GM18868 (cell line): ENCODE data around the gene PTPRG.

Source experiments
- ATAC-seq: cut with Tn5 transposase; IDR thresholded peaks from one replicate; pipeline ENCODE4 v1.9.1; 2021; ENCODE audit warnings: mild to moderate bottlenecking, moderate library complexity; ENCODE audit not compliant: unreplicated experiment

Gene PTPRG

DNA sequence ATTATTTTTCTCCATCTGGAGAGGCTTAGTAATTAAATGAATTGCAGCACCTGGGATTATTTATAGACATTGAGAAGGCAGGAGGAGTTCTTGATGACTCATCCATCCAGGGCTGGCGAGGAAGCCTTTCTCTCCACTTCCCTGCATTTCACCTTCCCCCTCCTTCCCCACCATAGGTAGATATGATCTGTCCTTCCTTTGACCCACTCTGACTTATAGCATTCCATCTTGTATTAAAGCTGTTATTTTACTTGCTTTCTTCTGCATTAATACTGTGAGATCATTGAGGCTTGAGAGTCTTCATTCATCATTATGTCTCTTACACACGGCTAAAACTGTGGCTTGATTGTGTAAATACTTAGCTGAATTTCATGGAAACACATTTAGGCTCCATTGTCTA is 523.2 kb downstream of the PTPRG start:
- no peak for ATAC-seq

DNA sequence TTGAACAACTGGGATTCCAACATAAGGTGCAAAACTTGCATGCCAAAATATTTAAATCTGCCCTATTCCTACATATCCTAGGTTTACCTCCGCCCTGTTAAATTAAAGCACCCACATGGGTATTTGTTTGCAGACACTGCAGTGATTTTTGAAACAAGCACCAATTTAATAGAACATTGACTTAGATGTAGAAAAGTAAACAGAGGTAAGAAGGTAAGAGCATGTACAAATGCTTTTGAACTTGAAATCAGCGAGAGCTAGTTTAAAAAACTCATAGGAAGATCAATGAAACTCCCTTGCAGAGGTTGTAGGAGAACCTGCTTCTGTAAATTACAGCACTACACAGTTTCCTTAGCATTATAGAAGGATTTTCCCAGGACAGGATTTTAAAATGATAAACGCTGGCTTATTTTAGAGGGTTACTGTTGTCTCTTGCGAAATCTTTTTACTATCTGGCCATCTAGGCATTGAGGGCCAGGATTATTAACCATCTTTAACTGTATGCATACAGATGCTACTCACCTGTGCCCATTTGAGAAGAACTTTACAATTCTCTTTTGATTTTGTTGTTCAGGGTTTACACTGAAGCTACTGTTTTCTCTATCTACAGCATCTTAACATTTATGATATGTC is 527.2 kb downstream of the PTPRG start:
- ATAC-seq = no peak

DNA sequence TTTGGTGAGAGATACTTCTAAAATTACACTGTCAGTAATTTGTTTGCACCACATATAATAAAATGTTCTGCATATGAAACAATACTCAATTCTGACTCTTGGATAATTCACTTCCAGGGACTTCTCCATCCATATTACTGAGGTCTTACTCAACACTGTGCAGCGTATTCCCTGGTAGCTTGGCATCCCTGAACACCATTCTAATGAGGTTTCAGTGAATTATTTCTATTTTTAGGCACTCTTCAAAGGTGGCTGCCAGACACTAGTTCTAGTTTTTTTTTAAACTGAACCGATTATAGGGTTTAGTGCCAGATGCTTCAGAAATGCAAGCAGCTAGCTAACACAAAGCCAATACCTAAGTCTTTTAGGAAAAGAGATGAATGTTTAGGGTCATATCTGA is 528.7 kb downstream of the PTPRG start:
- ATAC-seq = no peak

DNA sequence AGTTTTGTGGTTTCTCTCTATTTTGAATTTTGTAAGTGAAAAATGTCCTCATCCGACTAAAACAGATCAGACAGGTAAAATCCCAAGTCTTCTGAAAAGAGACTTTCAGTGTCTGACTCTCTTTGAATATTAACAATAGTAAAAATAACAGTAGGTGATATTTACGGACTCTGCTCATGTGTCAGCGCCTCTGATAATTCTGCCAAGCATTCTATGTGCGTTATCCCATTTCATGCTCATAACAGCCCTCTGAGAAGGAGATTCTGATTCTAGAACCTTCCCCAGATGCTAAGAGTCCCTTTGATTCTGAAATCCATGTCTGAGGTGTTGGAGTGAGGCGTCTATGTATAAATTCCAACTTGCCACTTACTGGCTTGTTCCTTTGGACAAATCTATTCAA is 529.1 kb downstream of the PTPRG start:
- no peak for ATAC-seq

DNA sequence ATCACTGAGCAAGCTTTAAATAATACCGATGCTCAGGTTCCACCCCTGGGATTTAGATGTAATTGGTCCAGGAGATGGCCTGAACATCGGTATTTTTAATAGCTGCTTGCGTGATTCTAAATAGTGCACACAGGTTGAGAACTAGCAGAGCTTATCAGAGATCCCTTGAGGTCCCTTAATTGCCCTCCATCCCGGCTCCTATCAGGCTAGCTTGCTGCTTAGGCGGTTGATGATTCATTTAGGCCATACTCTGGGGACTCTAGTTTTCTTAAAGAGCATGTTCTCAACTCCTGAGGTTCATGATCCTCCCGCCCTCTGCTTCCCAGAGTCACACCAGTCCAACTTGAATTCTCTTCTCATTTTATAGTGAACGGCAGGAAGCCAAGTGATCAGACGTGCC is 531.7 kb downstream of the PTPRG start:
- ATAC-seq = no peak

DNA sequence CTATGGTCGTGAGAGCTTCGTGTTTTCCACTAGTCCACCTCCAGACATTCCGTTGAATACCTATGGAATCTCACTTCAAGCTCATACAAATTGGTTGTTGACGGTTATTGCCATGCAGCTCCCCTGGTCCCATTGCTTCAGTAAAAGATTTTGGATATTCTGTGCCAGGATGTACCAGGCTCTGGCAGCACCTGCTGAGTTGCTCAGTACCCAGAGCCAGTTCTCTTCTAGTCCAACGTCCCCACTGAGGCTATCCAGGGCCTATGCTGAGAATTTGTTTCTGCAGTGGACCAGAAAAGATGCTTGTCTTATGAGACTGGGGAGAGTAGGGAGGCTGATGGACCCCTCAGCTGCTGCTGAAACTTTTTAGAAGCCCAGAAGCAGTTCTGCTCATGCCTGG is 533.1 kb downstream of the PTPRG start:
- ATAC-seq = no peak

DNA sequence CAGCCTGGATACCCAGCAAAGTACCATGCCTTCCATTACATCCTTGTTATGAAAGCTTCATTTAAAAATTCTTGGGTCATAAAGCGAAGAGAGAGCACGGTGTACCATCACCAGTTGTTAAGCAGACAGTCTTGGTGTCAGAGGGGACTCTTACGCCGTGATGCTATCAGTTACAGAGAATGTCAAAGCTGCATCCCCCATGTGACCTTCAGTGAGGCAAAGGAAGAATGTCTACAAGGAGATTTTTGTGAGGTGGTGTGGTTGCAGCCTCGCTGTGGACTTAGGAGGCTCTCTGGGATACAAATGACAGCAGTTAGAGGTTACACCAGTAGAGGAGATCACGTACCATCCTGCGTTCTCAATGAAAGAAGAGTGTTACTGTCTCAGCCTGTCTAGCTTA is 533.7 kb downstream of the PTPRG start:
- ATAC-seq = no peak

DNA sequence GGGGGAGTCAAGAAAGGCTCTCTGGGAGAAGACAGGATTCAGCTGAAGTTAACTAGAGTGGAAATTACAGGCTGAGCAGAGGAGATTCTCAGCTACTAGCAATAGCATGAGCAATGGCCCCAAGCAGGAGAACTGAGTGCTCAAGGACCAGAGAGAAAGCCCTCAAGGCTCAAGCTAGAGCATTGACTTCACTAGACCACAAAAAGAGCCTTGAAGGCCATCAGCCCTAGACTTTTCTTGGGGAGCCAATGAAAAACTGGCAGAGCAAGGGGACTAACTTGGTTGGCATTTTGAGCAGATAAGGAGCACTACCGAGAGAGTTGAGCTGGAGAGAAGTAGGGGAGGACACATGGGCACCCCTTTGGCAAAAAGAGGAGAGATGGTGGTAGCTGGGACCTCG is 534.4 kb downstream of the PTPRG start:
- ATAC-seq = no peak

DNA sequence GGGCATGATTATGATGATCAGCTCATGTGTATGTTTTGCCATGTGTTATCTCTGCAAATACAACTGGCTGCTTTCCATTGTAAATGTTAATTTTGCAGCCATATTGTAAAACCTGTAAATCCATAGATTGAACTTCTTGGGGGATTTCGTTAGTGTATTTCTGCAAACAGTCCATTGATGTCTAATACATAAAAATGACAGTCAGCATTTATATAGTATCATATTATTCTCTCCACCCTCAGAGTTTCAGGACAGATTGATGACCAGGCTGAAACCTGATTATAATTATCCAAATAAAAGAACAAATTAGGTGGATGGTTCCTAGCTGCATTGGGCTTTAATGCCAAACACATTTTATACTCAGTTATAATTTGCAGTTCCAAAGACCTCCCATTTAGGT is 535.1 kb downstream of the PTPRG start:
- ATAC-seq = no peak

DNA sequence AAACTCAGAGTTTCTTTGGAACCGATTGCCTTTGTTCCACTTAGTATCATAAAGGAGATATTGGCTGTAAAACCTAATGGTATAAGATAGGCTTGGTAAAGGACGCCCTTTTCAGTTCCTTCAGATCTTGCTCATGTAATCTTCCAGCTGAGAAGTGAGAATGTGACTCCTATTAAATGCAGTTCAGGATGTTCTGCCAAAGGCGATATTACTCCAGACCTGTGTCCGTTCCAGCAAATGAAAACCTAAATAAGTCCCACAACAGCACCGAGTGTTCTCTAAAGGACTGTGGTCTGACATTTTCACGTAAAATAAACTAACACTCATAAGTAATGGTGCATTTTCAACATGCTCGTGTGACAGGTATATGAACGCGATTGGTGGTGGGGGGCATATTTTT is 535.8 kb downstream of the PTPRG start:
- no peak for ATAC-seq

DNA sequence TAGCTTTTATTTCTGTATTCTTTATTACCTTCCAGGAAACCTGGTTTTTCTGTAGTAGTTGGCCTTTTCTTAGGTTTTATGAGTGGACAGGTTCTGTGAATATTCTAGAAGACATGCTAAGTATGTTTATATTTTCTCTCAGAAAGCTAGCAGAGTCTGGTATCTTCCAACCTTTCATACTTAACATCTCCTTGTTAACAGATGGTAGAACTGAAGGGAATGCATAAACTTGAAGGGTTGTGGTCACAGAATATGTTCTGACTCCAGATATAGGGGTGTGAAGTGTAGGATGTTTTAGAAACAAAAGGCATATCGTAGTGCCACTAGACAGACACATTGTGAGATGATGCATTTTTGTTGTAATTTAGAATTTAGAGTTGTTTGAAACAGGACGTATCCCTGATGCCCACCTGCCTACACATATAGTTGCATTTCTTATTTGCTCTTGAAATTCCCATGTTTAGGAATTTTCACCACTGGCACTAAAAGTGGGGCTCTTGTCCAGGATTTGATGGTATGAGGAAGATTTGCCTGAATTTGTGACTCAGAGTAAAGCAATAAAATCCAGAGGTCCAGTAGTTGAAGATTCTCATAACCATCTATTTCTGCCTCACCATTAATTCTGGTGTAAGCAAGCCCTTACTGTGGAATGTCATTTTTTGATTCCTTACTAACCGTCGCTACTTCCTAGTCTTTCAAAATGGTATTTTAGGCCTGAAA is 537.4 kb downstream of the PTPRG start:
- no peak for ATAC-seq

DNA sequence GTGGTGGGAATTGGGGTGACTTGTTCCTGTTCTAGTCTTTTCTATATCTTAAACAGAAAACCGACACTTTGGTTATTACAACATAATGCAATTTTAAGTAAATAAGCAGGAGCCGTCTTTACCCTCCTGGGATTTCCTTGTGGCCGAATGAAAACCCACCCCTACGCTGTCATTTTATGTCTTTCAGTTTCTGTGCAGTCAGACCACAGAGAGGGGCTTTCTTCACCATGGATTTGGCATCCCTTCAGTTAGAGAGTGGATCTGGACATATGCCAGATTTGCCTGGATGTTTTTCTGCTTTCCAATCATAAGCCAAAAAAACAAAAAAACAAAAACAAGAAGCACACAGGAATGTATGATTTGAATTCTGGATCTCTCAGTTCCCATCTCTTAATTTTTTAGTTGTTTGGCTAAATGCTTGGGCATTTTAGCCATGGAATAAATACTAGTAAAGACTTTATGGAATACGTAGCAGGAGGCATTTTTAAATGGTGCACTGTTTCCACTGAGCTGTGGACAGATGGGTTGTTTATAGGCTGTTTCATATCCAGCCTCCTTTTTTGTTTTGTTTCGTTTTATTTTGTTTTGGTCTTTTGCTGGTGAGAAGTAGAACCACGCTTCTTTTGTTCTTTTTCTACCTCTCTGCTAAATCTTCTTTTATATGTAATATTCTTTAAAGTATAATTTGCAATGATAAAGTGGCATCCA is 539.1 kb downstream of the PTPRG start:
- ATAC-seq = no peak

DNA sequence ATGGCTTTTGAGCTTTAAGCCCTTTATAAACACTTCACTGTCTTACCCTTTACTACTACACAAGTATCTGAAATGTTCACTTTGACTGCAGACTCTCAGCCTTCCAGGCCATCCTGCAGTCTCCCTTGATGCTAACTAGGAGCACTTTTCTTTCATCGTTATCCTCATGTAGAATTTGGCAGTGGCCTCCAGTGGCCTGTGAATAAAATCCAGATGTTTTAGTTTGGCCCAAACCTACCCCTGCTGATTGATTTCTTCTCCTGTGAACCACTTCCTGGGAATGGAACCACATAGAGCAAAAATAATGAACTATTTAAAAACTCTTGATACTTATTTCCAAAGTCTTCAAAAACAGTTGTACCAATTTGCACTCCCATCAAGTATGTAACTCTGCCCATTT is 540.1 kb downstream of the PTPRG start:
- ATAC-seq = no peak

DNA sequence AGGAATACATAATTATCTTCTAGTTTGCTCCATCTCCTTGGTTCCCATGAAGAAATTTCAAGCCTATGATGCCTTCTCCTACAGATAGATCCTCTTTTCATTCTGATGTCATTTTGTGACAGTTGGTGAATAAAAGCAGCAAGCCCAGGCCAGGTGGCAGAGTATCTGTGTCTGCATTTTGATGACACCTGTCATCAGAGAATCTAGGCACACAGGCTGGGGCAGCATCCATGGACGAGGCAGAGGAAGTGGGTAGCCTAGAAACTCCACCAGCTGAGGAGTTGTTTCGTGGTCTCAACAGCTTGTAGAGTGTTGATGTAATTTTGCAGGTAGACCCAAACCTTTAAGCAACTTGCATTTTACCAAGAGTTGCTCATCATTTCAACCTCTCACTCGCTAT is 542.2 kb downstream of the PTPRG start:
- ATAC-seq = no peak

DNA sequence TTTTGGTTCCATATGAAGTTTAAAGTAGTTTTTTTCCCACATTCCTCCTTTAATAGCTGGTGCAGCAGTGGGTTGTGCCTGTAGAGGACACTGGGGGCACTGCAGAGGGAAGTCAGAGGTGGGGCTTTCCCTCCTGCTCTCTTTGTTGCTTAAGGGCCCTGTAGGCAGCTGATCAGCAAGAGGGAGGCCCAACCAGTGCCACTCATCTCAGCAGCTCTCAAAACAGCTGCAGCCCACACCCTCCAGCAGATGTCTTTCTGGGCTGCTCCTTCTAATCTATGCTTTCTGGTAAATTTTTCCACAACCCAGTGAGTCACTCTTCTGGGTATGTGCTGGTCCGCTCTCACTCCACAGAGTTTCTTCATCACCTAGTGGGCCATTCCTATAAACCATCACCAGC is 548.2 kb downstream of the PTPRG start:
- no peak for ATAC-seq

DNA sequence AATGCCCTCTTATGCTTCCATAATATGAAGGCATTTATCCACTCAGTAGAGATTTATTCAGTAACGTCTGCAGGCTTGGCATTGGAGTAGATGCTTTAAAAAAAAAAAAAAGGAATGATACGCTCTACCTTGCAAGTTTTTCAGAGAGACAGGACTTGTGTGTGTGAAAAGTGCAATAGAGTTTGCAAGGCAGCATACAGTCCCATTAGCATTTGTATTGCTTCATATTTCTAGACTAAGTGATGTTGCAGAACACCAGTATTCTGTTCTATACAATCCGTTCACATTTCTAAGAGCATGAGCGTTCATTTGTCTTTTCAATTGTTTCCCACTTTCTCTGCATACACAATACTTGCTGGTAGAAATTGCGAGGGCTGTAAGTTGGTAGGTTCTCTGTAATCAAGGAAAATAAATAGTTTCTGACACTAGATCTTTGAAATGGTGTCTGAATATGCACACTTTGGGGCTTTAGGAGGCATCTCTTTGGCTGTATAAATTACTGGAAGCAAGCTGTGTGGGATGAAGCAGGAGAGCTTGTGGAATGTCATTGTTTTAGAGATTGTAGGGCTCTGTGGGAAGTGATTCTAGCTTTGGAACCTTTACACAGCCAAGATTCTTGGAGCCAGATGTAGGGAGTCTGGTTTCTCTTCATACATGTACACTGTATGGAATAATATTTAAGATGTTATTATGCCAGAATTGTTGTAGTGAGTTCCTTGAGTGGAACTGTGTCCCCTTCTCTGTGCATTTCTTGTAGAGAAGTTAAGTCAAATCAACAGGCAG is 549.3 kb downstream of the PTPRG start:
- no peak for ATAC-seq

DNA sequence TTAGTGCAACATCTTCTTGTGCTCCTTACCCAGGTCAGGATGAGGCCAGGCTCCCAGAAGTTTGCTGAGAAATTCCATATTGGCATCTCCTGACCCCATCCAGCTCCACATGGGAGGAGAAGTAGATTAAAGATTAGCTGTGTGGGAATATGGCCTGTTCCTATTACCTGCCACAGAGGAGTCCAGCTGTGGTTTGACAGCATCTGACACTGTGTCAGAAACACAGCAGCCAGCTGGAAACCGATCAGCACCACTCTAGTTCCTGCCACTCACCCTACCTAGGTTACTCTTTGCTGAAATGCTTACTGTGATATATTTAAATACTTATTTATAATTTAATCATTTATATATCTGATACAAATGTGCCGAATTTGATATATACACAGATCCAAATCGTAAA is 551.7 kb downstream of the PTPRG start:
- ATAC-seq = no peak

DNA sequence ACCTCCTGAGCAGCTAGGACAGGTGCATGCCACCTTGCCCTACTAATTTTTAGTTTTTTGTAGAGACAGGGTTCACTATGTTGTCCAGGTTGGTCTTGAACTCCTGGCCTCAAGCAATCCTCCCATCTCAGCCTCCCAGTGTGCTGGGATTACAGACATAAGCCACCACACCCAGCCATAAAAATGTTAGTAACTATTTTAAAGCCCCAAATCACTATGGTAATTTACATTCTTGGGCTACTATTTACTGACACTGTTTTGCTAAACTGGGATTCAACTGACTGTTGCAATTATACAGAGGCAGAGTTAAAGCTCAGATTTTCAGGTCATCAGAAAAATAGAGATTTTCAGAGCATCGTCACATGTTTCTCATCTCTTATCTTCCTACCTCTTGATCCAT is 553.4 kb downstream of the PTPRG start:
- no peak for ATAC-seq

DNA sequence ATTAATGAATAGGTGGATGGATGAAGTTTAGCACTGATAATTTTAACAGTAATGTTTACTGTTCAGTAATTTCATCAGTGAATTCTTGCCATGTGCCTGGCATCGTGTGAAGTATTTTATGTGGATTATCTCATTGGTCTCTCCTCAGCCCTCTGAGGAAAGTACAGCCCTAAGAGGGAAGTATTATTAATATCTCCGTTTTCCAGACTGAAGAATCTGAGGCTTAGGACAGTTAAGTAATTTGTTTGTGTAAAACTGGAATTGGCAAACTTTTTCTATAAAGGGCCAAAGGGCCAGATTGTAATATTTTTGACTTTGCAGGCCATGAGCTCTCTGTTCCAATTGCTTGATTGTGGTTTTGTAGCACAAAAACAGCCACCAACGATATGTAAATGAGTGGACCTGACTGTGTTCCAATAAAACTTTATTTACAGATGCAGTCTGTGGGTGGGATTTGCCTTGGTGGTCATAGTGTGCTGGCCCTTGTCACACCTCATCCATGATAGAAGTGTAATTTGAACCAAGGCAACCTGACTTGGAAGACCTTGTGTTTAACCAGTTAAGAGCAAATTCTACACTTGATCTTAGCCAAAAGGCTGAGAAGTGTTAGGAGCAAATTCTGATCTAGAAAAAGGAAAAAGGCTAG is 556.7 kb downstream of the PTPRG start:
- no peak for ATAC-seq

DNA sequence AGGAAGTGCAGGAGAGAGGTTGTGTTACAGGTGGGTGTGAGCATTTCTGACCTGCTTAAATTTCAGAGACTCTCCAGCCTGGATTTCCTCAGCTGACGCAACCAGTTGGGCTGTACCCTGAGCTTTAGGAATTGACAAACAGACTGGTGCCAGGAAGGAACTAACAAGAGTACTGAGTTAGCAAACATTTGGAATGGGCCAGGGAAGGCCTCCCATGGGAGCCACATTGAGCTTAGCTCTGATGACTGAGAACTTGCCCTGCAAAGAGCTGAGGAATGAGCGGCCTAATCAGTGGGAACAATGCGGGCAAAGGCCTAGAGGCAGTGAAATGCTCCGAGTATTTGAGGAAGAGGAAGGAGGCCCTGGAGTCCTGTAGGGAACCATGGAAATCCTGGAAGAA is 557.8 kb downstream of the PTPRG start:
- no peak for ATAC-seq

DNA sequence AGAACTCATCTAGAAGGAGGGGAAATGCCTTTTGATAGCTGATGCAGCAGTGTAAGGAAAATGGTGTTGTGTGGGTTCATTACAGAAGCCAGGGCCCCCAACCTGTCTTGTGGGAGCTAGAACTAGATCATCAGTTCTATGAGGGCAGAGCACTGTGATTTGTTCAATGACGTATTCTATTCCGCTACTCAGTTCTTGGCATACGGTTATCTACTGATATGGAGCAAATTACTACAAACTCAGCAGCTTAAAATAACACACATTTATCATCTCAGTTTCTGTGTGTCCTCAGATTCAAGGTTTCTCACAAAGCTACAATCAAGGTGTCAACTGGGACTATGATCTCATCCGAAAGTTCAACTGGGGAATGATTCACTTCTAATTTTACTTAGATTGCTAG is 561.4 kb downstream of the PTPRG start:
- no peak for ATAC-seq
